Endometrial microvascular endothelial cells (primary cell): ENCODE data around the gene DNAH2. TPM values are rescaled to one million over a fixed set of nuclear protein-coding genes. Genes with fewer than 3 reads are reported as not detected.

ENCODE experiments used
- in situ Hi-C: cut with HindIII; loops from 2 replicates; pipeline ENCODE4 v1.10.0; 2017; ENCODE audit warnings: low sequenced_read_pairs, low pct_unique_long_range_greater_than_20kb; ENCODE audit errors: inconsistent ontology term
- total RNA-seq: library from RNA; depleted of rRNA; stranded (reverse); fragments of >200 nt; gene quantifications from one replicate; pipeline ENCODE4 v1.2.3, GENCODE V29; 2015; ENCODE audit errors: inconsistent ontology term

The DNAH2 gene
- total RNA-seq, 1 donor from 2014 or later: 1.1 TPM

GRCh38 chr17:7833011-7833794 lies 115.7 kb downstream of the DNAH2 start:
- in situ Hi-C loops: no loop called here

GRCh38 chr17:7833795-7834541 lies 116.4 kb downstream of the DNAH2 start, which contains the start of gene KDM6B:
KDM6B (plus strand) TSS chr17:7834217; CDS start chr17:7845555, 11,338 bp downstream.
- in situ Hi-C loops: no loop called here

GRCh38 chr17:7834542-7834956 lies 117.0 kb downstream of the DNAH2 start:
- in situ Hi-C loops: no loop called here

GRCh38 chr17:7834957-7835813 lies 117.6 kb downstream of the DNAH2 start:
- in situ Hi-C loops: no loop called here

- in situ Hi-C loops: no loop called here
These were observed 118.5 kb downstream of the DNAH2 start for GRCh38 chr17:7835814-7836595.

GRCh38 chr17:7836596-7837407 lies 119.3 kb downstream of the DNAH2 start:
- in situ Hi-C loops: no loop called here

- in situ Hi-C loops: no loop called here
These were observed 120.0 kb downstream of the DNAH2 start for GRCh38 chr17:7837408-7838088.

- in situ Hi-C loops: no loop called here
These were observed 120.8 kb downstream of the DNAH2 start for GRCh38 chr17:7838090-7839075.

- in situ Hi-C loops: no loop called here
These were observed 121.8 kb downstream of the DNAH2 start for GRCh38 chr17:7839190-7839875.

GRCh38 chr17:7839876-7840261 lies 122.3 kb downstream of the DNAH2 start:
- in situ Hi-C loops: no loop called here

- in situ Hi-C loops: no loop called here
These were observed 122.9 kb downstream of the DNAH2 start for GRCh38 chr17:7840441-7840840.

- in situ Hi-C loops: no loop called here
These were observed 123.3 kb downstream of the DNAH2 start for GRCh38 chr17:7840875-7841274.

- in situ Hi-C loops: no loop called here
These were observed 123.9 kb downstream of the DNAH2 start for GRCh38 chr17:7841396-7841914.

GRCh38 chr17:7841915-7842379 lies 124.4 kb downstream of the DNAH2 start:
- in situ Hi-C loops: no loop called here
